GM10847 (cell line): Measurements from ENCODE around the gene TAS2R60.

Source experiments
- POLR2A ChIP-seq: IDR thresholded peaks from 2 replicates; pipeline ENCODE4 v1.6.1; 2011; ENCODE audit not compliant: insufficient read length; ENCODE audit errors: extremely low read depth

TAS2R60 gene

GRCh38 chr7:143407287-143408251 is 35.7 kb upstream of the TAS2R60 start:
- no peak for TF ChIP-seq POLR2A

GRCh38 chr7:143408252-143408685 is 35.0 kb upstream of the TAS2R60 start:
- no peak for TF ChIP-seq POLR2A

- no peak for TF ChIP-seq POLR2A
These were observed 34.3 kb upstream of the TAS2R60 start, which contains the start of gene EPHA1 for GRCh38 chr7:143408686-143409561. TSS of gene EPHA1 (minus strand) at chr7:143408856. CDS start at chr7:143408805, 51 bp downstream.

DNA sequence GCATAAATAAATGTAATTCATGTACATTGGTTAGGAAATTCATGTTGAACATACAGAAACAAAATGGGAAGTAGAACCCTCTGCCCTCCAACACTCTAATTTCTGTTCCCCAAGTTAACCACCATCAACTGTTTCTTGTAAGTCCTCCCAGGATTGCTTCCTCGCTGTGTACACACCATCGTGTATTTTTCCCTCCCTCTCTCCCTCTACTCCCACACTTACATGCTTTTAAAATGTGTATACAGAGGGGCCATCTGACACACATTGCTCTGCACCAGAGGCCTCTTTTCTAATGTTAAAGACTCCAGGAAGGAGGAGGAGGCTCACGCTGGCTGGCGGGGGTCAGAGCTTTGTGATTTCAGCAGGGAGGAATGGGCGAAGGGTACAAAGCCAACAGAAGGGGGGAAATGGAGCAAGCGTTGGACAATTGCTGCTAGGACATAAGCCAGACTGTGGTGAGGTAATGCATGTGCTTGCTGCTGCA is 32.7 kb upstream of the TAS2R60 start:
- no peak for TF ChIP-seq POLR2A

- no peak for TF ChIP-seq POLR2A
These were observed 31.1 kb upstream of the TAS2R60 start for GRCh38 chr7:143411976-143412708.

DNA sequence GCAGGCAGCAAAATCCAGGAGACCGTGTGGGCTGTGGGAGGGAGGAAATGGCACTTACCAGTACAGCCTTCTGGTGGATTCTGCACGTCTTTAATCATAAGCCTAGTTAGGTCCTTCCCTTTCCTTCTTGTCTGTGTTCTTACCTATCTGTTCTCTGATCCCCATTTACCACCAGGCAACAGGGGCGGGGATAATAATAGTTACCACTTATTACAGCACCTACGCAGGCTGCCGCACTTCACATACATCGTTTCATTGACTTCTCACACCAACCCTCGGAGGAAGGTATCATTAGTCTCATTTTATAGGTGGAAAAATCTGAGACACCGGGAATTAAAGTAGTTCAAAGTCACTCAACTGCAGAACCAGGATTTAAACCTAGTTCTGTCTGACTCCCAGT is 30.1 kb upstream of the TAS2R60 start:
- no peak for TF ChIP-seq POLR2A

DNA sequence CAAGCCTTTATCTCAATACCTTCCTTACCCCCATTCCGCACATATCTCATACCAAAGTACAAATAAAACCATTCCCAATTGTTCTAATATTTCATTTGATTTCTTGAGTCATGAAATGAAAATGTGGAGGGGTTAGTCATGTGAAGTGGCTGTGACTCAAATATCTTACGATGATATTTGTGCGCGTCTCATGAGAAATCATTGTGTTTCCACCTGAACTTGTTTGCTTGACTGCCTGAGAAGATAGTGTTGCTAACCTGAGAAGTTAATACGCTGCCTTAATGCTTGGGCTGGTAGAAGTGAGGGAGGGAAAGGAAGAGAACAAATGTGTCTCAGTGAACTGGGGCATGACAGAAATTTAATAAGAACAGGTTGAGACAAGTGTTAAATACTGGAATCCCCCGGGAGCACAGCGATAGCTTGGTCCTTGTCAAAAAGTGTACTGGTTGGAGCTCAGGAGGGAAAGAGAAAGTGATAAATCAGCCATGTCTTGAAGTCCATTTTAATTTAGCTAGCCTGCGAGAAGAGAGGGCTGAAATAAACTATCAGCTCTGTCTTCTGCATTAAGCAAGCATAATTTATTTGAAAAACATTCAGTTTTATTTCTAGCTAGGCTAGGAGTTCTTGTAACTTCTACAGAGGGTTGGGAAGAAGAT is 27.4 kb upstream of the TAS2R60 start:
- TF ChIP-seq POLR2A: no peak

- no peak for TF ChIP-seq POLR2A
These were observed 26.6 kb upstream of the TAS2R60 start for GRCh38 chr7:143416565-143417149.

DNA sequence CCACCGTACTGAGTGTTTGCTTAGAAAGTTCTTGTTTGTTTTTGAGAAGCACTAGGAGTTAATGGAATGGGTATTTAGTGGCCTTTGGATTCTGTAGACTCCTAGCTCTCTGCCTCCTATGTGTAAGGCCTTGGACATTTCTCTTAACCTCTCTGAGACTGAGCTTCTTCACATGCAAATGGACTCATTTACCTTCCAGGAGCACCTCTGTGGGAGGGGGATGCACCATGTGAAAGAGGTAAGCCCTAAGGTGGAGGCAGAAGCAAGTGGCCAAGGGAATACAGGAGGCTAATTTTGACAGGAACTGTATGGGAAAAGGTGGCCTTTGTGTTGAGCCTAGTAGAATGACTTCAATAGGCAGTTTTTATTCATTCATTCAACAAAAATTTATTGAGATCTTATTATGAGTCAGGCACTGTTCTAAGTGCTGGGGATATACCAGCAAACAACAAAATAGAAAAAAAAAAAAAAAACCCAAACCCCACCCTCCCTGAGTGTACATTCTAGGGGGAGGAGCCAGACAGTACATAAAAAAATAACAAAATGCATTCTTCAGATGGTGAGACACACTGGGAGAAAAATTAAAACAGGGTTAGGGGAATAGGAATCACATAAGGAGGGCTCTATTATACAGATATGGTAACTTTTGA is 25.4 kb upstream of the TAS2R60 start:
- no peak for TF ChIP-seq POLR2A

GRCh38 chr7:143418681-143419458 is 24.4 kb upstream of the TAS2R60 start:
- no peak for TF ChIP-seq POLR2A

- TF ChIP-seq POLR2A: no peak
These were observed 23.4 kb upstream of the TAS2R60 start for GRCh38 chr7:143419880-143420279.

GRCh38 chr7:143422033-143422432 is 21.2 kb upstream of the TAS2R60 start:
- TF ChIP-seq POLR2A: no peak

DNA sequence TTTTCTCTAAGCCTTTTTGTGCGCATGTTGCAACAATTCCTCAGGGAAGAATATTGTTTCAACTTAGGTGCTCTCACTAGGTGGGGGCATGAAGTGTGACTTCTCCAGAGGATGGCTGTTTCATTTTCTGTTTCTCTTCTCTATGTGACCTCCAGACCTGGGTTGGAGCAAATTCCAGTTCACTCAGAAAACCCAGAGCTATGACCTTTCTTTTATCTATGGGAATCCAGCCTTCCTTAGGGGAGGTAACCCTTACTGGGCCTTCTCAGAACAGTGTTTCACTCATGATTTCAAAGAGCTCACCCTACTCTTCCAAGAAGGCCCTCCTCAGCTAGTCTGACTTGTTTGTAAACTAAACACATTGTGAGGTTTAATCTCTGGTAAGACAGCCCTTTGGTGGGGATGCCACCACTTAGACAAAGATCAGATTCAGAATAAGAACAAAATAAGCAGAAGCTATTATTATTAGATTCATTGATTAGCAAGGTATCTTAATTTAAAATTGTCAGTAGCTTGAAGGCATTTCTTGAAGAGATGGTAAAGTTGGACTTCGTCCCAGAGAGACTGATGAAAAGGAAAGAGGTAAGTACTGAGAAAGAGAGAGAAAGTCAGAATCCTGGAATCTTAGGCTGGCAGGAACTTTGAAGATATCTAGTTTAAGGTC is 16.6 kb upstream of the TAS2R60 start:
- no peak for TF ChIP-seq POLR2A
